Measurements from ENCODE around the gene SKAP2.

Gene SKAP2

DNA sequence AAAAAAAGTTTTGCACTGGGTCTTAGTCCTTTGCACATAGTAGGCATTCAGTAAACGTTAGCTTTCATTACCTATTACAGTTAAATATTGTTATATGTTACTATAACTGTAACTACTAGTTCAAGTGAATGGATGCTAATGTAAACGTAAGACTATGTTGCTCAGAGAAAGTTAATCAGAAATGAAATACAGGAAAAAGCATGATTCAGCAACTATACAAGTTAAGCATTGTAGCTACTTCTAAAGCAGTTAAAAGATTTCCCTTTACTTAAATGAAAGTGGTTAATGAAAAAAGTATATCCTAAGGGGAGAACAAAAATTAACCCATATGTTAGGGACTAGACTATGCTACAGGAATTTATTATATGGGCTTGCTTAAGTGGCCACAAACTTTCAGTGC is 121.2 kb downstream of the SKAP2 start:
- DNase-seq = no peak

DNA sequence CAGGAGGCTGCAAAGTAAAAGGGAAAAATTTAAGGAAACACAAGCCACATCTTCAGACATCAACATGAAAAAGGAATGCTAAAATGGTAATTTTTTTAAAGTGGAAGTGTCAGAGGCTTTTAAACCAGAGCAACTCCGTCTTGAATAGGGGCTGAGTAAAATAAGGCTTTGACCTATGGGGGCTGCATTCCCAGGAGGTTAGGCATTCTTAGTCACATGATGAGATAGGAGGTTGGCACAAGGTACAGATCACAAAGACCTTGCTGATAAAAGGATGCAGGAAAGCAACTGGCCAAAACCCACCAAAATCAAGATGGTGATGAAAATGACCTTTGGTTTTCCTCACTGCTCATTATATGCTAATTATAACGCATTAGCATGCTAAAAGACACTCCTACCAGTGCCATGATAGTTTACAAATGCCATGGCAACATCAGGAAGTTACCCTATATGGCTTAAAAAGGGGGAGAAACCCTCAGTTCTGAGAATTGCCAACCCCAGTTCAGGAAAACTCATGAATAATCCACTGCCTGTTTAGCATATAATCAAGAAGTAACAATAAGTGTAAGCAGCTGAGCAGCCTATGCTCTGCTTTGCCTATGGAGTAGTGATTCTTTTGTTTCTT is 128.3 kb downstream of the SKAP2 start:
- no peak for DNase-seq

DNA sequence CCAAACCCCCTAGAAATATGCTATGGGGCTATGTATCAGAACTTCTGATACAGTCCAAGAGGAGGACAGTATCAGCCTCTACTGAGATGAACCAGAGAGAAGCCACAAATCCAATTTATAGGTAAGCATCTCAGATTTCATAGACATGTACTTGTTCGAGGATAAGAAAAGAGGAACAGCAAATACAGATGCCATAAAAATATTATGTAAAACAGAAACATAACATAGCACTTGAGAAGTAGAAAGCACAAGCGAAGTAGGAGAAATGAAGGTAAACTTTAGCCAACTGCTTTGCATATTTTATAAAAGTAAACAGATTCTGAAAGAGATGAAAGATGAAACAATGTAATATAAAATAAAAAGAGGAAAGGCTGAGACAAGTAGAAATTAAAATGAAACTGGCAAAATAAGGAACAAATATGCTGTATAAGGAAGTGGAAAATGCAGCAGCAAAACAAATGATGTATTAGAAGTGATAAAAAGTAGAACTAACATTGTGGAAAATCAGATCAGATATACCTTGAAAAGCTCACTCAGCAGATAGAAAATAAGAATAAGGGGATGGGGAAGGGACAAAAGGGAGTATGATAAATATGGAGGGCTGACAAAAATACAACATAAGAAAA is 135.1 kb downstream of the SKAP2 start:
- DNase-seq = peak; percentile 1

DNA sequence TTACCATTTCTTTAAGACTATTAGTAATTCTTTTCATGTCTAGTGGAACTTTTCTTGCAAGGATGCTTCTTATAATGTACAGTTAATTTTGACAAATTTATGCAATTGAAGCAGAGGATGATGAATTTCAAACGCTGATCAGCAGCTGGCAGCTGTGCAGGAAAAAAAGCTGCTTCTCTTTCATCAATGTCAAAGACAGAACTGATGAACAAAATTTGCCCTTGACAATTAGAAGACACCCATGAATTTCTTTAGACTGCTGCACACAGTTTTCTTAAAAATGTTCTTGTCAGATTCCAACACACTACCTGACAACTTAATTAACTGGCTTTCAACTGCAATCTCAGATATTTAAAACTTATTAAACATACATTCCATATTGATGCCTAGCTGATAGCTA is 138.3 kb downstream of the SKAP2 start:
- no peak for DNase-seq

DNA sequence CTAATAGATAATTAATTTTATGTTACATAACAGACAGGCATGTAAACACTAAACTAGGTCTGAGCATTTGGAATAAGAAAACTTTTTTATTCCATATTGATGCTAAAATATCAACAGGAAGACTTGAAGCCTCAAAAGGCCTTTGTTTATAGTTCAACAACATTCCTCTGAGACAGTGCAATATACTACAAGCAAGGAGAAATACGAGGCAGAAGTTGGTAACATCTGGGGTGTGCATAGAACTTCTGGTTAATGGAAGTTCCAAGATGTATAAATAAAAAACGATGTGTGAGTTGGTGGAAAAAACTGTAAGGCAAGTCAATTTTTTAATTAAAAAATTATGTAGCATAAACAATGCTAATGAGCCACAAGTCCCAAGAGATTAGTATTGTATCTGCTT is 139.6 kb downstream of the SKAP2 start:
- DNase-seq = no peak

DNA sequence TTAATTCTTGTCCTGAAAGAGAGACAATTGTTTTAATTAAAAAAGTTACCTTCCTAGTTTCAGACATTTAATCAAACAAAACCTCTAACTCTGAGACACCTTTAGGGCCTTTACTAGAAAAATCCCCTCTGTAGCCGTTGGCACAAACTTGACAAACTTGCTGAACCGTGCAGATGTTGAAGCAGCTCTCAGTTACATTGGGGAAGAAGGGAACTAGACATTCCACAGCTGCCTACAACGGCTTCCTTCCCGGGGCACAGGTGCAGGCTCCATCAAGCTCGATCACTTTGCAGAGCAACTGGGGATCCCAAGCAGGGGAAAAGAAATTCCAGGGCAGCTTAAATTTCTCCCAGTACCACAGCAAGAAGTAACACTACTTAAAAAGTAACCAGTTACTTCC is 141.3 kb downstream of the SKAP2 start:
- no peak for DNase-seq

GRCh38 chr7:26721450-26721849 is 142.9 kb downstream of the SKAP2 start:
- no peak for DNase-seq

DNA sequence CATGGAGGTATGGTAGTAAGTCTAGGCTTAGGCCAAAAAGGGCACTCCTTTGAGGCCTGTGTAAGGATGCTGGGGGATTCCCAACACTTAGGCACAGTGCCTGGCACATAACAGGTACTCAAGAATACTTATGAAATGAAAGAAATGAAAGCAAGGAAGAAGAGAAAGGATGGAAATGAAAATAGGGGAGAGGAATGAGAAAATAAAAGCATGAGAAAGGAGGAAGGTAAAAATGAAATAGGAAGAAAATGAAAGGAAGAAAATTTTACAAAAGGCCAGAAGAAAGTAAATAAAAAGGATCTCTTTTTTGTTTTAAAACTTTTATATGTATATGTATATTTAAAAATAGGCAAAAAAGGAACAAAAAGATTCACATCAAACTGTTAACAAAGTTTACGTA is 146.3 kb downstream of the SKAP2 start:
- DNase-seq = no peak

DNA sequence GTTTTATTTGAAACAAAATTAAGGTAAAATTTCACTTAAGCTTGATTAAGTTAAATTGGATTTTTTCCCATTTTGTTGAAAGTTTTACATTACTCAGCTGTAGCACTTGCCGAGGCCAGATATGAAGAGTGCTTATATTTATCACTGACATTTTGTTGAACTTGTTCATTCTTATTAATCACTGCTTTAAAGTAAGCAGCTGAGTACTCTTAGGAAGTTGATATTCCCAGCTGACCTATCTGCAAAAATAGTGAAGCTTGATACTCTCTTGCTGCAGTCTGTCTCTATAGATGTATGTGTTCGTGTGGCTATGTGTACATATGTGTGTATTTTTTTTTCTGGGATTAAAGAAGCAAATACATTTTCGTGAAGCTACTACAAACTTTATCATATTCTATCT is 150.0 kb downstream of the SKAP2 start:
- DNase-seq = no peak

DNA sequence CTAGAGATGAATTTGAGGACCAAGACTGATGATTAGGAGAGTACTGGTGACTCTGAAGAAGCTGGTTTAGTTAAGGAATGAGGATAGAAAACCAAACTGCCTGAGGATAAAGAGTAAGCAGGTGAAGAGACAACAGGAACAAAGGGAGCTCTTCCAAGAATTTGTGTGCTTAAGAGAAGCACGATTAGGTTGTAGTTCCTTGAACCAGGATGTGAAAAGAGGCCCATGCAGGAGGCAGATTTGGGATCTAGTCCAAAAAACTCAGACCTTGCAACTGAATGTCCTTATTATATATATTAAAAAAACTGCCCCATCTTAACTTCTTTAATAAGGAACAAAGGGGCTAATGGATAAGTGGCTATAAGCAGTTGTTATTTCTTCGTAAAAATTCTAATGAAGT is 150.4 kb downstream of the SKAP2 start:
- no peak for DNase-seq

GRCh38 chr7:26709210-26709990 is 155.0 kb downstream of the SKAP2 start:
- DNase-seq = peak; percentile 38

DNA sequence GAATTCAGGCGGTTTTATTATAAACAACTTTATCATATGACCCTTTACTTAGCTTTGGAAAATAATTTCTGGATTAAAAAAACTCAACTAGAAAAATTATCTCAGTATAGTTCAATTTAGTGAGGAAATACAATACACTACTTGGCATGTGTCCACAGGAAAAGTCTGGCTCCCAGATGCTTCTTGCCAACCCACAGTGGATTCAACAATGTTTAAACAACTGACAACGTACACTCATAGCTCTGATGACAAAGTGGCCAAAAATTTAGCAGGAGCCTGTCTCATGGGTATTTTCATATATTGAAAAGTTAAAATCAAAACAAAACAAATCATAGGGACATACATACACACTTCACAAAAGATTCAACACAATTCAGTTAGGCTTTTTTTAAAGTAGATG is 158.8 kb downstream of the SKAP2 start:
- no peak for DNase-seq

- DNase-seq = no peak
Measured at GRCh38 chr7:26704786-26705185, 159.6 kb downstream of the SKAP2 start.

DNA sequence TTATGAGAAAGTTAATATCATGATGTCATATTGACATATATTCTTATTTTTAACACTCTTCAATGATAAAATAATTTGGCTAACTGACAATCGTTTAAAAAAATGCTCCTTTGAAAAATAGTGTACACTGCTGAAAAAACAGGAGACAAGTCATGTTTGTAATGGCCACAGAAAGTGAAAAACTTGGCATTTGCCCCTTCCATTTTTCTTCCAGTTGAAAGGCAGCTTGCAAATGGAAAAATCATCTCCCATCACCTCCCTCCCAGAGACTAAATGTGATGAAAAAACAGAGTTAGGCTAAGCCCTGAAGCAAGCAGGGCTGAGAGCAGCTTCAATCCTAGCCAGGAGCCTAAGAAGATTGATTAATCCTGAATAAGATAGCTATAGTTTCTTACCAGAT is 160.4 kb downstream of the SKAP2 start:
- no peak for DNase-seq

GRCh38 chr7:26700893-26701292 is 163.5 kb downstream of the SKAP2 start:
- no peak for DNase-seq

DNA sequence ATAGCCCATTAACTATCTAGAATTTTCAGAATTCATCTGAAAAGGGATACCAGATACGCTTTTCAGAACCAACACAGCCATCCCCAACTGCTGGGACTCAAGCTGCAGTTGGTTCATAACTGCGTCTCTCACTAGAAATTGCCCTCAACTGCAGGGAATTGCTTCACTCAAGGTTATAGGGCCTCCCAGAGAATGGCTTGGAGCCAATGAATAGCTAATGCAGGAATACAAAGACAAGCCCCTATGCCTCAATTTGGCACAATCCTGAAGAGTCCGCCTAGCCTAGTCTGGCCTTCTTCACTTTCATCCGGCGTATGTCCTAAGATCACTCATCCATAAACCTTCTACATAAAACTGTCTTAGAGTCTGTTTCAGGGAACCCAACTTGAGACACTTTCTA is 164.0 kb downstream of the SKAP2 start:
- no peak for DNase-seq

- DNase-seq = no peak
Measured at GRCh38 chr7:26699766-26700165, 164.6 kb downstream of the SKAP2 start.

- no peak for DNase-seq
Measured at GRCh38 chr7:26698806-26699205, 165.6 kb downstream of the SKAP2 start.

GRCh38 chr7:26698194-26698593 is 166.2 kb downstream of the SKAP2 start:
- no peak for DNase-seq

- DNase-seq = no peak
Measured at GRCh38 chr7:26696978-26697377, 167.4 kb downstream of the SKAP2 start.

DNA sequence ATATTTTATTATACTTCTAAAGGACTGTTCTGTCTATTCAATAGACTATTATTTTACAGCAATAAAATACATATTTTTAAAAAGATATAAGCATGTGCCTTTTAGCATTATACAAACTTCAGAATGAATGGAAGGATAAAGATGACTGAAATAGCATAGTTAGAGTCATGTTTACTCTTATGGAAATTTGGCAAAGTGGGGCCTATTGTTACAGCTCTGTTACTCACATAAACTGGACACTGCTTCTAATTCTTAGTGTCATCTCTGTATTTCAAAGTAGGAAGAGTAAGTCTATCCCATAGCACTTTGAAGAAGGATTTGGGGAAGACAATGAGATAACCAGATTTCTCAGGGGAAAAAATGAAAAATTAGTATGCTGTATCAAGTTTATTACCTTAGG is 168.2 kb downstream of the SKAP2 start:
- no peak for DNase-seq

DNA sequence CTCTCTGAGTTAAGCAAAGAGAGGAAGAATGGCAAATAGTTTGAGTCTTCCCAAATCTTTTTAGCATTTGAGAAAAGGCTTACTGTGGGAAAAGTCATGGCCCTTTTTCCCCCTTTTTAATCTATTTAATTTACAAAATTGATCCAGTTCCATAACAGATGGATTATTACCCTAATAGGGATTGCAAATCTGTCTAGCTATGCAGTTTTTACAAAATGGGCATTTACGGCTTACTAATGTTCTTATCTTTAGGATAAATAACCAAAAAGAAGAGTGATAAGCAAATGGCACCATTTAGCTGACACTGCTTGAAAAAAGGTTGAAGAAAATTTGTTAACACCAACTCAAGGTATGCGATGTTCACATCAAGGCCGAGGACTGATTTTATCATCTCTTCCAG is 169.7 kb downstream of the SKAP2 start:
- DNase-seq = no peak

GRCh38 chr7:26694141-26694540 is 170.2 kb downstream of the SKAP2 start:
- DNase-seq = no peak

- DNase-seq = no peak
Measured at GRCh38 chr7:26691886-26692285, 172.5 kb downstream of the SKAP2 start.
